ENCODE measurements around the gene AFAP1.

Gene AFAP1

DNA sequence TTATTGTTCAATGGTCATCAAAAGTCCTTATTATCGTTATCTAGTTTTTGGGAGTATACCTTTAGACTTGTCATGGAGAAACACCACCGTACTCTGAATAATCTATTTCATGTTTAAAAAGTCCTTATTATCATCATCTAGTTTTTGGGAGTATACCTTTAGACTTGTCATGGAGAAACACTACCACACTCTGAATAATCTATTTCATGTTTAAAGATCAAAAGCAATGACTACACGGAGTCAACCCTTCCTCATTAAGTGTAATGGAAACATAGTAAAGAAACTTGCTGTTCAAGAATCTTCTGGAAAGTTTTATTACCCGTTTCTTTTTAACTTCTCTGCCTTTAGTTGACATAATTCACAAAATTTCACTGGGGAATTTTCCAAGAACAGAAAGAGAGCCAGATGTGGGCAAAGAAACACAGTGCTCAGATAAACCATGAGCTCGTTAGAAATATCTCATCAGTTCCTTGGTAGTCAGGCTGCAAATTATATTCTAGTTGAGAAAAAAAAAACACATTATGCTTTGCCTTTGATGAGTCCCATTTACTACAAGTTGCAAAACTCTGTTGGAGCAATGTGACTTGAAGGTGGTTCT is 158.8 kb downstream of the AFAP1 start:
- FAIRE-seq, result no peak

DNA sequence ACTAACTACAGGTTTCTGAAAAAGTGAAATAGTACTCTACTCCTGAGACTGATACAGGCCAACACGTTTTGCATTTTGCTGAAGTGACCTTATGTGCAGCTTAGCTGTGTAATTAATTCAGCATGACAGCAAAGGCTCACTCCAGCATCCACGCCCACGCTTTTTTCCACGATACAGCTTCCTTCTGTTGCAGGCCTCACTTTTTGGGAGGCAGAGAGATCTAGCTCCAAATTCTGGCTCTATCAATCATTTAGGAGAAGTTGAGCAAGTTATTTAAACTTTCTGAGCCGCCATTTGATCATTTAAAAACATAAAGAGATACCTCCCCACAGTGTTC is 160.3 kb downstream of the AFAP1 start:
- FAIRE-seq, result no peak

- FAIRE-seq, result no peak
Observed at GRCh38 chr4:7778510-7779431, 160.9 kb downstream of the AFAP1 start.

DNA sequence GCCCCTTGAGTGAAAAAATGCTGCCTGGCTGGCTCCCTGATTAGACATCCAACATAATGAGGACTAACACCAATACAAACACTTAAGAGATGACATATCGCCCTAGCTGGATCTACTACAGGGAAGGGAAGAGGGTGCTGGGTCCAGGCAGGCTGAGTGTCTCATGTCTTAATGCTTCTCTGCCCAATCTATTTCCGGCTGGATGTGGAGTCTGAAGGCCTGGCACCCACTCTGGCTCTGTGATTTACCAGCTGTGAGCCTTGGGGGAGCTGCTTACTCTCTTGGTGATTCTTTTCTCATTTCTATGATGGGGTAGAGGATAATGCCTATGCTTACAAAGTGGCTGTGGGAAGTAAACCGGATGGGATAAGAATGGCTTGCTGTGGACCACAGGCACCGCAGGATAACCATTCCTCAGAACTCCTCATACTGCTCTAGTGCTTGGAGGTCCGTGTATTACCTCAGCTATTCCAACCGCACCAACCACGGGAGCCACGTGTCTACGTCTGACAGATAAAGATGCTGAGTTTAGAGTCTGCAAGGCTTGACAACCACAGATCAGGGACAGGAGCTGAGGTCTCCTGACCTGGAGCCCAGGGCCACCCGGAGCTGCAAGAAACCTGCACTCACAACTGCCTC is 161.7 kb downstream of the AFAP1 start:
- FAIRE-seq, result no peak

- FAIRE-seq, result no peak
Observed at GRCh38 chr4:7777017-7777710, 162.5 kb downstream of the AFAP1 start.

DNA sequence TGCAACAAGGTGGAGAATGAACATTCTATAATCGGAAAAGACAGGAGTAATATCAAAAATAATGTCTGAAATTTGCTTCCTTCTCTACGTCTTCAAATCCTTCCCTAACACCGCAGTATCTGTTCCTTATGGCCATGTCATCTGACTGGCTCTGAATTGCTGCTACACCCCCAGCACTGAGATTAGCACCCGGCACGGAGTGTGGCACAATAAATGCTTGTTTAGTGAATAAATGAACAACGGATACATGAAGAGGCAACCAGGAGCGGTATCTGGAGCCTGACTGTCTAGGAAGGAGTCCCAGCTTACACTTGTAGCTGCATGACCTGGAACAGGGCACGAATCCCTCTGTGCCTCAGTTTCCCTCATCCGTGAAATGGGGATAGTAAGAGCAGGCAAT is 164.3 kb downstream of the AFAP1 start:
- FAIRE-seq, result no peak

DNA sequence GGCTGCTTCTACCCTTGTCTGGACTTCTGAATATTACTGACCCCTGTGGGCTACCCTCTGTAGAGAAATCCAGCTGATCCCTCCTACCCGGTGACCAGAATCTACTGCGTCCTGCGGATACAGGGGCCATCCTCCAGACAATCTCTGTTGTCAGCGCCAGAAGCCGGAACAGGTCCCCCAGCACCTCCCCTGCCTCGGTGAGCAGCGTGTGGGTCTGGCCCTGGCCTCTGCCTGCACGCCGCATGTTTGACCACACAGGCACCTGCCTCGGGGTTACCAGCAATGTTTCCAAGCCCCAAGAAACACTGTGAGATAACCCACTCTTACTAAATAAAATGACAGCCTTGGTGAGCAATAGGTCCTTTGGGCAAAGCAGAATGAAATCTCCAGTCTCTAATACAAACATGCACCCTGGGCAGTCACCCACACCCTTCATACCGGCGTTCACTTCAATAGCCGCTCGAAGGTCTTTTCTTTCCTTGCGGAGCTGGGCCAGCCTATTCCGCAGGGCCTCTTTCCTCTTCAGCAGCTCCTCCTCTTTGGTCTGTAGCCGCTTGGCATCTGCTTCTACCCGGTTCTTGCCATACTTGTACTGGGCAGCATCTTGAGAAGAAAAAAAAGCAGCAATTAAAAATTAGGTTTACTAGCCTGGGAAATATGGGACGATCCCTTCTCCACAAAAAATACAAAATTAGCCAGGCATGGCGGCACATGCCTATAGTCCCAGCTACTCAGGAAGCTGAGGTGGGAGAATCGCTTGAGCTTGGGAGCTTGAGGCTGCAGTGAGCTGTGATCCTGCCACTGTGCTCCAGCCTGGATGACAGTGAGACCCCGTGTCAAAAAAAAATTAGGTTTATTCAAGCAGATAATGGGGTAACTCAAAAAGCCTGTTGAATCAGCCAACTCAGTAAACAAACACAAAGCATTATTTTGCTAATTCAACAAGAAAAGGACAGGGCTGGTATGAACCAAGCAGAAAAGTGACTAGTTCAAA is 165.1 kb downstream of the AFAP1 start:
- no peak for FAIRE-seq

GRCh38 chr4:7773401-7774180 is 166.1 kb downstream of the AFAP1 start:
- FAIRE-seq, result no peak

DNA sequence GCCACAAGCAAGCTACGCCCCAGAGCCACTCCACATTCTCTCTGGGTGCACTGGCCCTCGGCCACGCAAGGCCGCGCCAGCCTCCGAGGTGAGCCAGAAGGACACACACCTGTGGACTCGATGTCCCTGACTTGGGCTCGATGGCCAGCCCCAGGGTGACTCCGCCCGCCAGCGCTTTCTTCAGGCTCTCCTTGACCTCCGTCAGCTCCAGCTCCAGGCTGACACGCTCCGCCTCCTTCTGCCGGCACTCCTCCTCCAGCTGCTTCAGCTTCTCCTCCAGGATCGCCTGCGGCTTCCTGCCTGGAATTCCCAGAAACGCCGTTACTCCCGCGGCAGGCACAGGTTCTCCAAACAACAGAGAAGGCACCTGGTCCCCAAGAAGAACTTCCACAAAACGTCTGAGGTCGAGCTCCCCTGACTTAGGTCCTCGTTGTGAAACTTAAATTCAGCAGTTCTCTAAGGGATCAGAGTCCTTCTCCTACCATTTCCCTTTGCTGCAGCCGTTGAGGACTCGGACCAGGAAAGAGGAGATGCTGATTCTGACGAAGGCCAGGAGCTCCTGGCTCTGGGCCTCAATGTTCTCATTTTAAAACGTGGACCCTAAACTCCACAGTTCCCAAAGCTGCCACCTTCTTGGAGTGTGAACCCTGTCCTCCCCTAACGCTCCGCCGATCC is 166.8 kb downstream of the AFAP1 start:
- FAIRE-seq, result no peak

DNA sequence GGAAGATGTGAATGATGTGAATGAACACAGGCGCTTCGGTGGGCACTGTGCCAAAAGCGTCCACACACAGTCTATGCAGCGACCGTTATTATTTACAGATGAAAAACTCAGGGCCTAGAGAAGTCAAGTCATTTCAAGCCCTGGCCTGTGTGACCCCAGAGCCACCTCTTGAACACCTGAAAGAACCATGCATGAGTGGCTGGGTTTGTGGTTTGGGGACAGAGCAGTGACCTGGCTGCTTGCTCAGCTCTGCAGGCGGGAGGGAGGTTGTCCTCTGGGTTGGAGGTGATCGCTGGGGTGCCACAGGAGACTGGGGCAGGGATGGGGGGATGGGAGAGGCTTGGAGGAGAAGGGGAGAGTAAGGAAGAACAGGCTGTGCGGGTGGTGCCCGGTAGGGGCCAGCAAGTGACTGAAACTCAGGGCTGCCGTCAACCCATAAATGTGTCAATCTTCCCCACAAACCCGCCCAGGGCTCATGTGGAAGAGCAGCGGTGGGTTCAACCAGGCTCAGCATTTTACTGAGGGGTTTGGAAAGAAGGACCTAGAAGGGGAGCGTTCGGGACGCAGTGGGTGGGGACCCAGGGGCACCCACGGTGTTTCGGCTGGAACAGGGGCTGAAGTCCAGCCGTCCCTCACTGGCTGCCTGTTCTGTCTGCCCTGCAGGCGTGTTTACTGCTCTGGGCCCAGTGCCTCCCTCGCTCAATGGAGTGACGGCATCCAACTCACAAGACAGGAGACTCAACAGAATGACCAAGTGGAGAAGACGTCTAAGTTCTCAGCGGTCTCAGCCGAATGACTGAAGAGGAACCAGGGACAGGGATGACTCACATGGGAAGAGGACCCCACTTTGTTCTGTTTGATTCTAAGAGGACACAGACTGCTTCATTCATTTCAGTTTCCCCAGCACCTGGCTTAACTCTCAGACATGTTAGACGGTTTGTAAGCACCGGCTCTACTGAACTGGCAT is 167.8 kb downstream of the AFAP1 start:
- no peak for FAIRE-seq

DNA sequence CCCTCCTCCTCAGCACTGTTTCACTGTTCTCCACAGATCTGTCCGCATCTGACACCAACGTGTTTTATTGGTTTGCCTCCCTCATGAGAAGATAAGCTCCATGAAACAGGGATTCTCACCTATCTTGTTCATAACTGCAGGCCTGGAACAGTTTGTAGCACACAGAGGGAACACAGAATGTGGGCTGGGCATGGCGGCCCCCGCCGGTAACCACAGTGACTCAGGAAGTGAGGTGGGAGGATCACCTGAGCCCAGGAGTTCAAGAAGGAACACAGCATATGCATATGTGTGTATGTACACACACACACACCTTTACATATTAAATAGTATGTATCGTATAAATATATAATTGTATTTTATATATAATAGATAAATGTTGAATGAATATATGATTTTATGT is 168.6 kb downstream of the AFAP1 start:
- no peak for FAIRE-seq

DNA sequence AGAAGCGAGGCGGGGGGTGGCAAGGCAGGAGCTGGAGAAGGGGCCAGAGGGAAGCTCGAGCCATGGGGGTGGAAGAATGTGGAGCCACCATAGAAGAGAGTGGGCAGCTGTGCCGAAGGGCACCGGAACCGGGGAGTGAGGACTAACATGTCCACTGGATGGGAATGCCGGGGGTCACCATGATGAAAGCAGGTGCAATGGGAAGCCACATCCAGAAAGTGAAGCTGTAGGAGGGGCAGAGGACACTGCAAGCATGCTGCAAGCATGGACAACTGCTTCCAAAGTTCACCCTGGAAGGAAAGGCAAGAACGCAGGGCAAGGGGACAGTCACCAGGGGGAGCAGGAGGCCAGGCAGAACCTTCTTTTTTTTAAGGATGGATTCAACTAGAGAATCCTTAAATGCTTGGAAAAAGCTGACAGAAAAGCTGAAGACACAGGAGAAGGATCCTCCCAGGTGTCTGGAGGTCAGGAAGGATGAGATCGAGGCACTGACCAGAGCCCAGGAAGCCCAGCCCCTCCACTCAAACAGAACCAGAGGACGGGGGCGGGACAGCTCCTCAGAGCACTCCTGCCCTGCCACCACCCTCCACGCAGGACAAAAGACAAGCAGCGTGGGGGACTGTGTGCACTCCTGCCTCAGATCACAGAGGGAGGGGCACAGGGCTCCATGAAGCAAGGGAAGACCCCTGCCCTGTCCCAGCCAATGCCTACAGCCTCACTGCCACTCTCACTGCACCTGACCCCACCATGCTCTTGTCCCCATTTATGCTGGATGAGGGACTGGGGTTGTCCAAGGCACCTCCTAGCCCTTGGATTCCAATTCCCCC is 169.2 kb downstream of the AFAP1 start:
- no peak for FAIRE-seq

- FAIRE-seq, result no peak
Observed at GRCh38 chr4:7769396-7770223, 170.1 kb downstream of the AFAP1 start.

DNA sequence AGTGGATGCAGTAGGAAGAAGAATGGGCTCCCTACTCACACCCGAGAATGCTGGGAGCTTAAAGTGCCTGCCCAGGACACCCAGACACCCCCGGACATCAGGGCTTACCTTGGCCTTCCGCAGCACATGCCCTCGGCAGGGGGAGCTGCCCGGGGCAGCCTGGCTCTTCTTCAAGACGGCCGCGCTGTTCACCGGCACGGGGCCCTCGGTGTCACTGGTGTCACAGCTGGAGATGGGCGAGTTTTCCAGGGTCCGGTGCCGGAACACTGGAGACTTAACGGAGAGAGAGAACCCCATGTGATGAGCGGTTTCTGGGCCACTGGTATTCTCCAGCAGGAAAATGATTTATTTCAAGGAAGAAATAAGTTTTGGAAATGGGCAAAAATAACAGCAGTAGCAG is 170.9 kb downstream of the AFAP1 start:
- no peak for FAIRE-seq

DNA sequence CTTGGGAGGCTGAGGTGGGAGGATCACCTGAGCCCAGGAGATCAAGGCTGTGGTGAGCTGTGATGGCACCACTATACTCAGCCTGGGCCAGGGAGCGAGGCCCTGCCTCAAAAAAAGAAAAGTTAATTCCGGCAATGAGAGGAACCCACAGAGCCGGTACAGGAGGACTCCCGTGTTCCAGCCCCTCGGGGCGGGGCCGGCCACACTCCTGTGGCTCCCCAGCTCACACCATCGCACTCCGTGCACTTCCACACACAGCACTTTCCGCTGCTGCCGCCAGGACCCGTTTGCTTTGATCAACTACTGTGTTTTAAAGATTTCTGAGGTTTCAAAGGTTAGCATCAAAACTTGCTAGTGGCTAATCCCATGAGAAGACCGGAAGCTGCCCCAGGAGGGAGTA is 171.7 kb downstream of the AFAP1 start:
- no peak for FAIRE-seq

GRCh38 chr4:7767526-7767925 is 172.1 kb downstream of the AFAP1 start:
- FAIRE-seq, result no peak

DNA sequence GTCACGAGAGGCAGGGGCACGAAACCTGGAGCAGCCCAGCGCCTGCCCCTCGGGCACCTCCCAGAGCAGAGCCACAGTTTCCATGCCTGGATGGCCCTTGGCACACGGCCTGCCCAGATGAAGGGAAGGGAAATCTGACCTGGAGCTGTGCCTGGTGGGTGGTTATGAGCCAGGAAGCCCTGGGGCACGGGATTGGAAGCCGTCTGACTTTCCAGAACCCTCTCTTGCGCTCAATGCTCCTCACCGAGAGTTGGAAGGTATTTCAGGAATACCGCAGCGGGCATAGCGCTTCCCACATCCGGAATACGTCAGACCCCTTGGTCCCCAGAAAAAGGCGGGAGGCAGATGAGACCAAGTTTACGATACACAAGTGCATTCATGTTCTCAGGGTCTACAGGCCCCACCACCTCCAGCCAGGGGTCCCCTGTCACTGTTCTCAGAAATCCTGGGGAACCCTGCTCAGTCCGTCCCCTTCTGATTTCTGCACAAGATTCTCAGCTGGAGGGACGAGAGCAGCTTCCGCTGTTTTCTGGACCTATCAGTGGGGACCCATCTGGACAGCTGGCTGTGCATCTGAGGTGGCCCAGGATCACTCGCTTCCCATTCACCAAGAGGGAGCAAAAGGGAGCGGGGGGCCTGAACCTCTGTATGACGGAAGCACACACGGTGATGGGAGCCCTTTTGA is 172.9 kb downstream of the AFAP1 start:
- no peak for FAIRE-seq
